NCI-H82 (cell line): ENCODE data around the gene EPB41L3.

Experiments used
- DNase-seq: peaks from one replicate; lab custom pipeline; 2025; lab: John Stamatoyannopoulos, UW

The EPB41L3 gene

GRCh38 chr18:5543773-5544389, at the start of gene EPB41L3:
TSS of gene EPB41L3 (minus strand) at chr18:5543997. CDS start at chr18:5489183, 54,814 bp downstream.
- DNase-seq, result peak; percentile 52

GRCh38 chr18:5588529-5588928, 44.7 kb upstream of the EPB41L3 start:
- DNase-seq, result no peak

GRCh38 chr18:5585653-5586052, 41.9 kb upstream of the EPB41L3 start:
- DNase-seq, result no peak

GRCh38 chr18:5584746-5585417, 41.1 kb upstream of the EPB41L3 start:
- no peak for DNase-seq

- DNase-seq, result no peak
These were observed 39.3 kb upstream of the EPB41L3 start for GRCh38 chr18:5582849-5583681.

GRCh38 chr18:5582076-5582475, 38.3 kb upstream of the EPB41L3 start:
- DNase-seq, result no peak

GRCh38 chr18:5574843-5575242, 31.0 kb upstream of the EPB41L3 start:
- no peak for DNase-seq

- DNase-seq, result no peak
These were observed 27.9 kb upstream of the EPB41L3 start for GRCh38 chr18:5571666-5572065.

GRCh38 chr18:5570613-5571012, 26.8 kb upstream of the EPB41L3 start:
- peak; percentile 16 for DNase-seq

- no peak for DNase-seq
These were observed 24.6 kb upstream of the EPB41L3 start for GRCh38 chr18:5568416-5568815.

- DNase-seq, result no peak
These were observed 15.1 kb upstream of the EPB41L3 start for GRCh38 chr18:5558851-5559250.

GRCh38 chr18:5556310-5556974, 12.6 kb upstream of the EPB41L3 start:
- DNase-seq, result peak; percentile 33

GRCh38 chr18:5554629-5555028, 10.8 kb upstream of the EPB41L3 start:
- no peak for DNase-seq

GRCh38 chr18:5546660-5547059, 2.9 kb upstream of the EPB41L3 start:
- DNase-seq, result peak; percentile 64

- DNase-seq, result peak; percentile 37
These were observed 639 bp downstream of the EPB41L3 start for GRCh38 chr18:5543036-5543680.

- peak; percentile 49 for DNase-seq
These were observed 1.2 kb downstream of the EPB41L3 start for GRCh38 chr18:5542515-5543035.

- no peak for DNase-seq
These were observed 2.2 kb downstream of the EPB41L3 start for GRCh38 chr18:5541644-5542043.

- DNase-seq, result no peak
These were observed 4.4 kb downstream of the EPB41L3 start for GRCh38 chr18:5539391-5539790.

- no peak for DNase-seq
These were observed 5.3 kb downstream of the EPB41L3 start for GRCh38 chr18:5538544-5538943.

- DNase-seq, result no peak
These were observed 5.9 kb downstream of the EPB41L3 start for GRCh38 chr18:5537860-5538259.

GRCh38 chr18:5534845-5535244, 9.0 kb downstream of the EPB41L3 start:
- no peak for DNase-seq

- no peak for DNase-seq
These were observed 11.7 kb downstream of the EPB41L3 start for GRCh38 chr18:5532066-5532465.
